HepG2 (cell line): Measurements from ENCODE around the gene PTK7. TPM values are rescaled to one million over a fixed set of nuclear protein-coding genes. Genes with fewer than 3 reads are reported as not detected.

Source experiments
- ARNTL ChIP-seq: sonication (generic); formaldehyde crosslinking; IDR thresholded peaks from 2 replicates; pipeline ENCODE4 v1.4.0; 2020; ENCODE audit warnings: mild to moderate bottlenecking, missing genetic modification reagents
- ATF1 ChIP-seq: IDR thresholded peaks from 2 replicates; pipeline ENCODE4 v1.6.1; 2016; ENCODE audit warnings: mild to moderate bottlenecking, control low read depth
- BHLHE40 ChIP-seq: IDR thresholded peaks from 2 replicates; pipeline ENCODE4 v1.6.1; 2011; ENCODE audit warnings: low read length, improper control_type of control experiment
- CREM ChIP-seq, 2 experiments: sonication (generic) in 1 of 2; formaldehyde crosslinking in 1 of 2; IDR thresholded peaks; 2 replicates each; pipeline versions ENCODE4 v1.4.0 to v1.6.1; 2016 to 2020; ENCODE audit warnings: antibody characterized with exemption in 1 of 2, mild to moderate bottlenecking in 1 of 2, missing genetic modification reagents in 1 of 2
- HOXA9 ChIP-seq: sonication (generic); formaldehyde crosslinking; IDR thresholded peaks from 2 replicates; pipeline ENCODE4 v1.8.1; 2022; ENCODE audit warnings: missing genetic modification reagents, mild to moderate bottlenecking, moderate library complexity, borderline replicate concordance
- MIER2 ChIP-seq: IDR thresholded peaks from 2 replicates; pipeline ENCODE4 v1.6.1; 2016; ENCODE audit warnings: missing biosample characterization, missing genetic modification reagents
- NONO ChIP-seq, 2 experiments: fragments of 450-650 bp in 1 of 2; sonication (generic) in 1 of 2; formaldehyde crosslinking in 1 of 2; IDR thresholded peaks in 1 of 2; conservative IDR thresholded peaks in 1 of 2; 2 replicates each; pipeline versions ENCODE4 v1.6.1 to v1.8.0; 2017 to 2022; ENCODE audit warnings: mild to moderate bottlenecking in 1 of 2, missing genetic modification reagents in 1 of 2, moderate library complexity in 1 of 2
- NR2F6 ChIP-seq, 2 experiments: IDR thresholded peaks; 2 replicates each; pipeline ENCODE4 v1.6.1; 2016; ENCODE audit warnings: antibody characterized with exemption in 1 of 2, mild to moderate bottlenecking in 1 of 2
- PAF1 ChIP-seq: IDR thresholded peaks from 2 replicates; pipeline ENCODE4 v1.6.1; 2016; ENCODE audit warnings: missing genetic modification reagents, missing compliant biosample characterization
- PHF8 ChIP-seq: sonication (generic); formaldehyde crosslinking; IDR thresholded peaks from 2 replicates; pipeline ENCODE4 v1.5.0; 2020; ENCODE audit warnings: missing genetic modification reagents
- TBX3 ChIP-seq: fragments of 450-650 bp; IDR thresholded peaks from 2 replicates; pipeline ENCODE4 v1.6.1; 2017; ENCODE audit warnings: antibody characterized with exemption, mild to moderate bottlenecking, inconsistent platforms, borderline replicate concordance
- XBP1 ChIP-seq: sonication (generic); formaldehyde crosslinking; IDR thresholded peaks from 2 replicates; pipeline ENCODE4 v1.5.0; 2020; ENCODE audit warnings: missing genetic modification reagents
- ZKSCAN1 ChIP-seq: fragments of 150-350 bp; IDR thresholded peaks from 2 replicates; pipeline ENCODE4 v1.6.1; 2014; ENCODE audit warnings: low read length
- ZMYM2 ChIP-seq: sonication (generic); formaldehyde crosslinking; IDR thresholded peaks from 2 replicates; pipeline ENCODE4 v1.8.0; 2022; ENCODE audit warnings: mild to moderate bottlenecking, missing genetic modification reagents
- ZMYM3 ChIP-seq: sonication (generic); formaldehyde crosslinking; IDR thresholded peaks from 2 replicates; pipeline ENCODE4 v1.5.1; 2020; ENCODE audit warnings: mild to moderate bottlenecking, missing genetic modification reagents
- ZNF30 ChIP-seq: sonication (generic); formaldehyde crosslinking; IDR thresholded peaks from 2 replicates; pipeline ENCODE4 v1.5.0; 2020; ENCODE audit warnings: mild to moderate bottlenecking, missing genetic modification reagents
- ZNF564 ChIP-seq: sonication (generic); formaldehyde crosslinking; IDR thresholded peaks from 2 replicates; pipeline ENCODE4 v1.8.1; 2023; ENCODE audit warnings: mild to moderate bottlenecking, missing genetic modification reagents
- ZNF660 ChIP-seq: sonication (generic); formaldehyde crosslinking; IDR thresholded peaks from 2 replicates; pipeline ENCODE4 v1.5.1; 2020; ENCODE audit warnings: mild to moderate bottlenecking, low read depth, missing genetic modification reagents, borderline replicate concordance
- polyA plus RNA-seq, 8 experiments: library from polyadenylated mRNA; depleted of rRNA in 3 of 8; stranded (reverse) in 7 of 8; unstranded in 1 of 8; fragments of >200 nt; fragmentation: Illumina TruSeq in 4 of 8; extraction: Trizol in 4 of 8; gene quantifications; 2 replicates each; pipeline versions ENCODE4 v1.2.1 to v1.2.3, GENCODE V29; 2011 to 2016; ENCODE audit warnings: low read depth in 4 of 8, missing spikeins in 1 of 8, mixed read lengths in 1 of 8; ENCODE audit not compliant: insufficient read depth in 1 of 8
- total RNA-seq, 5 experiments: library from RNA; depleted of rRNA; stranded (reverse); fragments of >200 nt; fragmentation: Illumina TruSeq; extraction: Trizol; gene quantifications; 2 replicates each; pipeline ENCODE4 v1.2.3, GENCODE V29; 2016; ENCODE audit warnings: low read depth in 1 of 5
- TF ChIP-seq, protein P1 (sequence below): sonication (generic); formaldehyde crosslinking; IDR thresholded peaks from 2 replicates; pipeline ENCODE4 v1.4.0; 2020; ENCODE audit warnings: missing genetic modification reagents
- TF ChIP-seq, protein P2 (sequence below): IDR thresholded peaks from 2 replicates; pipeline ENCODE4 v1.6.1; 2016; ENCODE audit warnings: missing compliant biosample characterization, missing genetic modification reagents, borderline replicate concordance
- TF ChIP-seq, protein P3 (sequence below): IDR thresholded peaks from 2 replicates; pipeline ENCODE4 v1.6.1; 2012; ENCODE audit warnings: low read length, improper control_type of control experiment
- TF ChIP-seq, protein P4 (sequence below): sonication (generic); formaldehyde crosslinking; conservative IDR thresholded peaks from 2 replicates; pipeline ENCODE4 v1.4.0; 2020; ENCODE audit warnings: missing genetic modification reagents

Gene PTK7
- total and polyA plus RNA-seq, 2 of the 13 experiments (the other 11 are each of a cell fraction or from before 2014, with no cell fraction given) = 98.5 to 99.8 TPM

DNA sequence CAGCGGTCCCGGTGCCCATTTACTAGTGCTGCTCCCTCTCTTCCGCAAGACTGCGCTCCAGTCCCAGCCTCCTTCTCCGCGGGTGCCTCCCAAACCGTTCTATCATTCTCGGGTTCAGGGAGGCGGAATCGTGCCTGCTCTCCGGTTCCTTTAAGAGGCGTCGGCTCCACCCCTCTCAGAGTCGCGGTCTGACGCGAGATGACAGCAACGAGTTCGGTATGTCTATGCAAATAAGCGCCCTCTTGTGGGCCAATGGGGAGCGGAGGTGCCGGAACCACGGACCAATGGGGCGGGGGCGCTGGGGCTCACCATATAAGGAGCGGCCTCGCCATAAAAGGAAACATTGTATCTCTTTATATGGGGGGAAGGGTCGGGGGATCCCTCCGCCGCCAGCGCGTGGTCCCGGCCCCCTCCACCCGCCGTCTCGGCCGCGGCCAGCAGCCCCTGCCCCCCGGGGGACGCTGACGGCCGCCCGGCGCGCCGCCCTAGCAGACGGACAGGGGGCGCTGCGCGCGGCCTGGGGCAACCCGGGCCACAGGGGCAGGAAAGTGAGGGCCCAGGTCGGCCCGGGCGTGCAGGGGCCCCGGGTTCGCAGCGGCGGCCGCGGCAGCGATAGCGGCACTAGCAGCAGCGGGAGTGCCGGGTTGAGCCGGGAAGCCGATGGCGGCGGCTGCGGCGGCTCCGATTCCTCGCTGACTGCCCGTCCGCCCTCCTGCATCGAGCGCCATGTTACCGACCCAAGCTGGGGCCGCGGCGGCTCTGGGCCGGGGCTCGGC lies 95.0 kb downstream of the PTK7 start, which contains the start of gene SRF (continued):
- TF ChIP-seq MIER2 (0 out of 2 replicates have a peak, but pooled peaks have one; percentile 11), ZNF660 (no peak), ZNF30 (CRISPR knock-in tag) (no peak), ATF1 (CRISPR knock-in tag) (peak; percentile 70; the same call in 1 of the 2 replicates), ZMYM2 (CRISPR knock-in tag) (peak; percentile 76; the same call in 1 of the 2 replicates), XBP1 (no peak; the same call in 1 of the 2 replicates), NONO (IDR thresholded peaks at IDR 0.05) (no peak), NONO (CRISPR knock-in tag; conservative IDR thresholded peaks at IDR 0.05) (peak; percentile 79; the same call in 1 of the 2 replicates), PHF8 (CRISPR knock-in tag) (peak; percentile 74), ZKSCAN1 (no peak), ZMYM3 (CRISPR knock-in tag) (0 out of 2 replicates have a peak, but pooled peaks have one; percentile 10), PAF1 (CRISPR knock-in tag) (no peak), NR2F6 (IDR thresholded peaks at IDR 0.05) (no peak), NR2F6 (CRISPR knock-in tag; IDR thresholded peaks at IDR 0.05) (no peak), CREM (IDR thresholded peaks at IDR 0.05) (peak; percentile 83), CREM (CRISPR knock-in tag; IDR thresholded peaks at IDR 0.05) (no peak), ZNF564 (CRISPR knock-in tag) (no peak), HOXA9 (CRISPR knock-in tag) (peak; percentile 73; the same call in 1 of the 2 replicates), BHLHE40 (no peak), TBX3 (no peak), ARNTL (no peak)
- TF ChIP-seq, protein P1, sequence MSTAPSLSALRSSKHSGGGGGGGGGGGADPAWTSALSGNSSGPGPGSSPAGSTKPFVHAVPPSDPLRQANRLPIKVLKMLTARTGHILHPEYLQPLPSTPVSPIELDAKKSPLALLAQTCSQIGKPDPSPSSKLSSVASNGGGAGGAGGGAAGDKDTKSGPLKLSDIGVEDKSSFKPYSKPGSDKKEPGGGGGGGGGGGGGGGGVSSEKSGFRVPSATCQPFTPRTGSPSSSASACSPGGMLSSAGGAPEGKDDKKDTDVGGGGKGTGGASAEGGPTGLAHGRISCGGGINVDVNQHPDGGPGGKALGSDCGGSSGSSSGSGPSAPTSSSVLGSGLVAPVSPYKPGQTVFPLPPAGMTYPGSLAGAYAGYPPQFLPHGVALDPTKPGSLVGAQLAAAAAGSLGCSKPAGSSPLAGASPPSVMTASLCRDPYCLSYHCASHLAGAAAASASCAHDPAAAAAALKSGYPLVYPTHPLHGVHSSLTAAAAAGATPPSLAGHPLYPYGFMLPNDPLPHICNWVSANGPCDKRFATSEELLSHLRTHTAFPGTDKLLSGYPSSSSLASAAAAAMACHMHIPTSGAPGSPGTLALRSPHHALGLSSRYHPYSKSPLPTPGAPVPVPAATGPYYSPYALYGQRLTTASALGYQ = 0 out of 2 replicates have a peak, but pooled peaks have one; percentile 57
- TF ChIP-seq, protein P2, sequence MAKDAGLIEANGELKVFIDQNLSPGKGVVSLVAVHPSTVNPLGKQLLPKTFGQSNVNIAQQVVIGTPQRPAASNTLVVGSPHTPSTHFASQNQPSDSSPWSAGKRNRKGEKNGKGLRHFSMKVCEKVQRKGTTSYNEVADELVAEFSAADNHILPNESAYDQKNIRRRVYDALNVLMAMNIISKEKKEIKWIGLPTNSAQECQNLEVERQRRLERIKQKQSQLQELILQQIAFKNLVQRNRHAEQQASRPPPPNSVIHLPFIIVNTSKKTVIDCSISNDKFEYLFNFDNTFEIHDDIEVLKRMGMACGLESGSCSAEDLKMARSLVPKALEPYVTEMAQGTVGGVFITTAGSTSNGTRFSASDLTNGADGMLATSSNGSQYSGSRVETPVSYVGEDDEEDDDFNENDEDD = peak; percentile 77; the same call in 1 of the 2 replicates
- TF ChIP-seq, protein P3, sequence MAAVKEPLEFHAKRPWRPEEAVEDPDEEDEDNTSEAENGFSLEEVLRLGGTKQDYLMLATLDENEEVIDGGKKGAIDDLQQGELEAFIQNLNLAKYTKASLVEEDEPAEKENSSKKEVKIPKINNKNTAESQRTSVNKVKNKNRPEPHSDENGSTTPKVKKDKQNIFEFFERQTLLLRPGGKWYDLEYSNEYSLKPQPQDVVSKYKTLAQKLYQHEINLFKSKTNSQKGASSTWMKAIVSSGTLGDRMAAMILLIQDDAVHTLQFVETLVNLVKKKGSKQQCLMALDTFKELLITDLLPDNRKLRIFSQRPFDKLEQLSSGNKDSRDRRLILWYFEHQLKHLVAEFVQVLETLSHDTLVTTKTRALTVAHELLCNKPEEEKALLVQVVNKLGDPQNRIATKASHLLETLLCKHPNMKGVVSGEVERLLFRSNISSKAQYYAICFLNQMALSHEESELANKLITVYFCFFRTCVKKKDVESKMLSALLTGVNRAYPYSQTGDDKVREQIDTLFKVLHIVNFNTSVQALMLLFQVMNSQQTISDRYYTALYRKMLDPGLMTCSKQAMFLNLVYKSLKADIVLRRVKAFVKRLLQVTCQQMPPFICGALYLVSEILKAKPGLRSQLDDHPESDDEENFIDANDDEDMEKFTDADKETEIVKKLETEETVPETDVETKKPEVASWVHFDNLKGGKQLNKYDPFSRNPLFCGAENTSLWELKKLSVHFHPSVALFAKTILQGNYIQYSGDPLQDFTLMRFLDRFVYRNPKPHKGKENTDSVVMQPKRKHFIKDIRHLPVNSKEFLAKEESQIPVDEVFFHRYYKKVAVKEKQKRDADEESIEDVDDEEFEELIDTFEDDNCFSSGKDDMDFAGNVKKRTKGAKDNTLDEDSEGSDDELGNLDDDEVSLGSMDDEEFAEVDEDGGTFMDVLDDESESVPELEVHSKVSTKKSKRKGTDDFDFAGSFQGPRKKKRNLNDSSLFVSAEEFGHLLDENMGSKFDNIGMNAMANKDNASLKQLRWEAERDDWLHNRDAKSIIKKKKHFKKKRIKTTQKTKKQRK = no peak
- TF ChIP-seq, protein P4, sequence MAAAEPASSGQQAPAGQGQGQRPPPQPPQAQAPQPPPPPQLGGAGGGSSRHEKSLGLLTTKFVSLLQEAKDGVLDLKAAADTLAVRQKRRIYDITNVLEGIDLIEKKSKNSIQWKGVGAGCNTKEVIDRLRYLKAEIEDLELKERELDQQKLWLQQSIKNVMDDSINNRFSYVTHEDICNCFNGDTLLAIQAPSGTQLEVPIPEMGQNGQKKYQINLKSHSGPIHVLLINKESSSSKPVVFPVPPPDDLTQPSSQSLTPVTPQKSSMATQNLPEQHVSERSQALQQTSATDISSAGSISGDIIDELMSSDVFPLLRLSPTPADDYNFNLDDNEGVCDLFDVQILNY (CRISPR knock-in tag) = peak; percentile 62; the same call in 1 of the 2 replicates
